H1 (cell line): ENCODE results near the gene MEF2B. TPM values are rescaled to one million over a fixed set of nuclear protein-coding genes. Genes with fewer than 3 reads are reported as not detected.
A peak's percentile ranks its signal among the peaks of the same experiment; 100 is the strongest.

ENCODE experiments used
- CTCF ChIA-PET: fragments of 300-600 bp; sonication (Branson Sonifier 250); formaldehyde crosslinking; loops from one replicate; lab custom pipeline; 2021; ENCODE audit not compliant: partially characterized antibody; lab: Charles Lee
- POLR2A ChIA-PET: fragments of 300-600 bp; sonication (Branson Sonifier 250); formaldehyde crosslinking; loops from one replicate; lab custom pipeline; 2021; ENCODE audit warnings: inconsistent platforms; ENCODE audit not compliant: partially characterized antibody; lab: Charles Lee
- DNase-seq, 2 experiments: peaks; one replicate each; pipeline versions ENCODE4 v3.0.0 to v3.0.0-alpha.2; 2010 to 2022; ENCODE audit warnings: low spot score in 2 of 2, low read depth in 1 of 2, mixed read lengths in 1 of 2
- FAIRE-seq: peaks from 2 replicates; lab custom pipeline; 2011; peaks lifted over from hg19 to GRCh38; lab: Jason Lieb, UNC
- H2AFZ ChIP-seq: 2 replicates; pipeline ENCODE4 v1.8.1; 2012; ENCODE audit warnings: low read length, inconsistent platforms
- H2AK5ac ChIP-seq: 2 replicates; pipeline ENCODE4 v1.6.1; 2013; ENCODE audit warnings: low read depth, low read length
- H2BK120ac ChIP-seq: replicated peaks from 2 replicates; pipeline ENCODE3; 2013; ENCODE audit warnings: low read depth, low read length, inconsistent platforms
- H2BK12ac ChIP-seq: 2 replicates; pipeline ENCODE4 v1.6.1; 2013; ENCODE audit warnings: low read depth, low read length
- H2BK15ac ChIP-seq: 2 replicates; pipeline ENCODE4 v1.6.1; 2013; ENCODE audit warnings: low read length
- H2BK20ac ChIP-seq: 2 replicates; pipeline ENCODE4 v1.6.1; 2013; ENCODE audit warnings: low read length
- H2BK5ac ChIP-seq: 2 replicates; pipeline ENCODE4 v1.6.1; 2013; ENCODE audit warnings: low read depth, low read length
- H3K14ac ChIP-seq: 2 replicates; pipeline ENCODE4 v1.6.1; 2013; ENCODE audit warnings: inconsistent platforms; ENCODE audit not compliant: insufficient read length
- H3K18ac ChIP-seq: 2 replicates; pipeline ENCODE4 v1.6.1; 2013; ENCODE audit warnings: low read length; ENCODE audit errors: extremely low read depth
- H3K23ac ChIP-seq: 2 replicates; pipeline ENCODE4 v1.6.1; 2013; ENCODE audit warnings: inconsistent platforms; ENCODE audit not compliant: insufficient read length
- H3K23me2 ChIP-seq: 2 replicates; pipeline ENCODE4 v1.6.1; 2013; ENCODE audit warnings: low read depth, low read length
- H3K27ac ChIP-seq: 2 replicates; pipeline ENCODE4 v1.6.1; 2011; ENCODE audit warnings: low read depth, low read length, inconsistent platforms
- H3K27me3 ChIP-seq, 4 experiments: replicated peaks in 1 of 4; 1 replicate in 1 of 4; 2 replicates in 3 of 4; pipeline versions ENCODE4 v1.6.1 to v1.8.1; 2011 to 2013; ENCODE audit warnings: low read length in 3 of 4, mild to moderate bottlenecking in 3 of 4, inconsistent platforms in 2 of 4, mixed read lengths in 2 of 4, moderate library complexity in 1 of 4; ENCODE audit not compliant: control insufficient read depth in 3 of 4, insufficient read depth in 3 of 4; ENCODE audit errors: extremely low read depth in 1 of 4
- H3K36me3 ChIP-seq, 4 experiments: 2 replicates each; pipeline versions ENCODE4 v1.6.1 to v1.8.1; 2011 to 2013; ENCODE audit warnings: mild to moderate bottlenecking in 4 of 4, low read length in 3 of 4, moderate library complexity in 2 of 4, control low read depth in 1 of 4, inconsistent platforms in 1 of 4; ENCODE audit not compliant: insufficient read depth in 4 of 4, control insufficient read depth in 2 of 4
- H3K4ac ChIP-seq: replicated peaks from 2 replicates; pipeline ENCODE3; 2013; ENCODE audit warnings: low read length, low read depth, mixed read lengths, inconsistent platforms; ENCODE audit not compliant: insufficient read length
- H3K4me1 ChIP-seq, 4 experiments: replicated peaks in 1 of 4; 1 replicate in 1 of 4; 2 replicates in 3 of 4; pipeline versions ENCODE4 v1.6.1 to v1.8.1; 2011 to 2013; ENCODE audit warnings: low read length in 3 of 4, inconsistent platforms in 2 of 4, mixed read lengths in 1 of 4; ENCODE audit not compliant: insufficient read depth in 4 of 4, control insufficient read depth in 3 of 4
- H3K4me2 ChIP-seq, 2 experiments: 2 replicates each; pipeline versions ENCODE4 v1.6.1 to v1.8.1; 2011 to 2013; ENCODE audit warnings: low read depth in 2 of 2, low read length in 2 of 2, control low read depth in 1 of 2, inconsistent platforms in 1 of 2, mild to moderate bottlenecking in 1 of 2; ENCODE audit not compliant: insufficient read depth in 1 of 2
- H3K4me3 ChIP-seq, 4 experiments: fragments of 200-600, 300-600 bp in 1 of 4; sonication (generic), shearing (Covaris generic), sonication (Bioruptor Twin) in 1 of 4; 2 replicates each; pipeline versions ENCODE4 v1.5.1 to v1.8.1; 2011 to 2016; ENCODE audit warnings: low read length in 4 of 4, low read depth in 3 of 4, control low read depth in 2 of 4, inconsistent platforms in 2 of 4, mild to moderate bottlenecking in 2 of 4, mixed read lengths in 1 of 4, moderate library complexity in 1 of 4; ENCODE audit not compliant: insufficient read depth in 2 of 4; ENCODE audit errors: extremely low read depth in 1 of 4
- H3K56ac ChIP-seq: replicated peaks from 2 replicates; pipeline ENCODE3; 2013; ENCODE audit warnings: low read depth, mild to moderate bottlenecking, mixed read lengths, low read length, inconsistent platforms; ENCODE audit not compliant: insufficient read length
- H3K79me1 ChIP-seq: 2 replicates; pipeline ENCODE4 v1.6.1; 2013; ENCODE audit warnings: low read depth, low read length, control low read depth
- H3K79me2 ChIP-seq, 2 experiments: 2 replicates each; pipeline versions ENCODE4 v1.6.1 to v1.8.1; 2012 to 2013; ENCODE audit warnings: low read length in 2 of 2, mild to moderate bottlenecking in 2 of 2, inconsistent platforms in 1 of 2; ENCODE audit not compliant: insufficient read depth in 2 of 2, control insufficient read depth in 1 of 2
- H3K9ac ChIP-seq, 4 experiments: replicated peaks in 1 of 4; 1 replicate in 1 of 4; 2 replicates in 3 of 4; pipeline versions ENCODE4 v1.6.1 to v1.8.1; 2011 to 2013; ENCODE audit warnings: low read depth in 3 of 4, low read length in 3 of 4, control low read depth in 2 of 4, mild to moderate bottlenecking in 2 of 4, moderate library complexity in 2 of 4, inconsistent platforms in 1 of 4; ENCODE audit errors: extremely low read depth in 1 of 4
- H3K9me3 ChIP-seq, 2 experiments: 2 replicates each; pipeline versions ENCODE4 v1.6.1 to v1.8.1; 2012 to 2013; ENCODE audit warnings: mild to moderate bottlenecking in 2 of 2, moderate library complexity in 2 of 2, control low read depth in 1 of 2, inconsistent platforms in 1 of 2, low read depth in 1 of 2, low read length in 1 of 2, mixed read lengths in 1 of 2; ENCODE audit not compliant: insufficient read depth in 2 of 2
- H4K20me1 ChIP-seq, 2 experiments: replicated peaks in 1 of 2; 2 replicates each; pipeline versions ENCODE3 to v1.8.1; 2011 to 2013; ENCODE audit warnings: inconsistent platforms in 2 of 2, low read length in 2 of 2, mild to moderate bottlenecking in 1 of 2; ENCODE audit not compliant: insufficient read depth in 2 of 2, control insufficient read depth in 1 of 2
- H4K5ac ChIP-seq: 2 replicates; pipeline ENCODE4 v1.6.1; 2013; ENCODE audit warnings: low read length, low read depth, mixed read lengths, inconsistent platforms; ENCODE audit not compliant: insufficient read length
- H4K8ac ChIP-seq: 2 replicates; pipeline ENCODE4 v1.8.0; 2013; ENCODE audit warnings: mild to moderate bottlenecking, moderate library complexity, low read length, inconsistent platforms; ENCODE audit not compliant: insufficient read depth; ENCODE audit errors: extremely low read depth
- H4K91ac ChIP-seq: replicated peaks from 2 replicates; pipeline ENCODE3; 2013; ENCODE audit warnings: low read length, mixed read lengths, inconsistent platforms; ENCODE audit not compliant: insufficient read length
- E2F6 ChIP-seq: IDR thresholded peaks from 2 replicates; pipeline ENCODE4 v1.6.1; 2012; ENCODE audit warnings: inconsistent platforms
- SP2 ChIP-seq: IDR thresholded peaks from 2 replicates; pipeline ENCODE4 v1.6.1; 2012; ENCODE audit warnings: mild to moderate bottlenecking, low read length, inconsistent platforms
- TAF1 ChIP-seq: IDR thresholded peaks from 2 replicates; pipeline ENCODE4 v1.6.1; 2011; ENCODE audit warnings: mild to moderate bottlenecking, low read depth, low read length
- WGBS, 2 experiments: shearing (Covaris generic) in 1 of 2; methylation state at CpG; one replicate each; pipeline versions ENCODE4 v1.1.6 to v1.1.7; 2013 to 2015; ENCODE audit warnings: low lambda C conversion rate in 2 of 2, mixed read lengths in 2 of 2, inconsistent platforms in 1 of 2, low coverage in 1 of 2, missing lambda C conversion rate in 1 of 2; ENCODE audit not compliant: insufficient replicate concordance in 2 of 2, insufficient coverage in 1 of 2, insufficient read length in 1 of 2; ENCODE audit errors: extremely low coverage in 1 of 2, missing lambda C conversion rate in 1 of 2; 5-methylcytosine and 5-hydroxymethylcytosine counted together
- polyA plus RNA-seq, 7 experiments: library from polyadenylated mRNA; depleted of rRNA in 3 of 7; stranded (reverse) in 5 of 7; unstranded in 2 of 7; fragments of >200 nt in 5 of 7; fragments of 200-250 nt in 2 of 7; gene quantifications; 1 replicate in 5 of 7; 2 replicates in 1 of 7; 4 replicates in 1 of 7; pipeline versions ENCODE4 v1.2.1 to v1.2.3, GENCODE V29; 2011 to 2013; ENCODE audit warnings: missing spikeins in 2 of 7, mixed read lengths in 2 of 7
- total RNA-seq: library from RNA; stranded (reverse); fragmentation: NEBNext Ultra II Directional; extraction: Animal tissue kit (Norgen Biotek cat#: 25700); gene quantifications from 2 replicates; pipeline ENCODE4 v1.2.1, GENCODE V29; 2021

Gene MEF2B
- total and polyA plus RNA-seq, 2 of the 8 experiments (the other 6 are each of a cell fraction or from before 2014, with no cell fraction given) = 2.8 to 3.7 TPM

- no peak overlapping the region for H4K5ac ChIP-seq
- no peak overlapping the region for H4K91ac ChIP-seq
- ChIA-PET CTCF (interaction anchor here (0.9 to 3.3 kb wide), 4 partner anchors 9 to 98 kb away, joined by 3 to 16 read pairs (median 4); no protein-coding TSS in a partner anchor), POLR2A (interaction anchor here (1.1 to 7.4 kb wide), 3 partner anchors 10 to 192 kb away, joined by 3 to 45 read pairs (median 4); partner anchors contain the start of genes GATAD2A and NR2C2AP)
- no peak for DNase-seq
- H3K27ac ChIP-seq = no peak overlapping the region
- H4K8ac ChIP-seq = no peak overlapping the region
- H3K14ac ChIP-seq = no peak overlapping the region
- H2AFZ ChIP-seq = no peak overlapping the region
- TF ChIP-seq TAF1 = no peak
- no peak for TF ChIP-seq SP2
- no peak for TF ChIP-seq E2F6
- no peak overlapping the region for H2BK12ac ChIP-seq
- no peak overlapping the region for H2BK5ac ChIP-seq
- peaks cover 3% of the 10 kb centered on the region; the same call in 1 of the 2 replicates for H3K23me2 ChIP-seq
- no peaks in the 10 kb centered on the region for H3K79me2 ChIP-seq
- H3K4me2 ChIP-seq = peak overlapping the region in 1 of 2 experiments; percentile 30; a peak in 2 of 4 replicates
- H2BK15ac ChIP-seq = peak overlapping the region; percentile 6; the same call in 1 of the 2 replicates
- H3K27me3 ChIP-seq = peaks cover 11 to 39% (median 34%) of the 10 kb centered on the region in 4 experiments
- H3K4me3 ChIP-seq = no peak overlapping the region
- no peaks in the 10 kb centered on the region for H3K9me3 ChIP-seq
- H3K56ac ChIP-seq = no peak overlapping the region
- peaks cover 0 to 16% (median 10%) of the 10 kb centered on the region in 4 experiments; a peak in 6 of 7 replicates for H3K4me1 ChIP-seq
- H3K18ac ChIP-seq = no peak overlapping the region
- no peak overlapping the region for H2BK20ac ChIP-seq
- no peak for FAIRE-seq
- H3K9ac ChIP-seq = no peak overlapping the region
- peak overlapping the region; percentile 82; the same call in 1 of the 2 replicates for H2AK5ac ChIP-seq
- WGBS, 2 experiments = 73% methylated on average over 17 of the region's 21 CpGs; no CpG with 5 or more reads in 1 of the 2 experiments
- no peak overlapping the region for H2BK120ac ChIP-seq
- no peaks in the 10 kb centered on the region for H3K36me3 ChIP-seq
- H3K23ac ChIP-seq = no peak overlapping the region
- H4K20me1 ChIP-seq = peaks cover 3 to 16% of the 10 kb centered on the region in 2 experiments
- H3K79me1 ChIP-seq = no peaks in the 10 kb centered on the region
- H3K4ac ChIP-seq = no peak overlapping the region
These were observed 43.5 kb upstream of the MEF2B start for GRCh38 chr19:19213426-19214158.
